Measurements from ENCODE around the gene BCAS3.

GRCh38 chr17:61212655-61213054 is 535.0 kb downstream of the BCAS3 start:
- TF ChIP-seq POLR2A (IDR thresholded peaks at IDR 0.05) (no peak), CTCF (IDR thresholded peaks at IDR 0.05) (no peak)

Measured in ovary (tissue), 3 donors.